SK-N-SH treated with all-trans-retinoic acid at 6 μM for 48 hours (cell line): Measurements from ENCODE around the gene TMEM31.
"Not testable (repeated sequence)": the region's sequence is repeated elsewhere in the genome, so short reads cannot be mapped to it uniquely, and the experiment has no call there.

Experiments
- ATAC-seq: fragments of 200-7000 bp; cut with Tn5 transposase; 3 replicates; pipeline ENCODE4 v1.9.1; 2020; ENCODE audit warnings: mild to moderate bottlenecking, moderate library complexity
- GLIS3 ChIP-seq: fragments of 250-450 bp; sonication (Bioruptor Pico); IDR thresholded peaks from 2 replicates; pipeline ENCODE4 v1.5.0; 2020; ENCODE audit warnings: mild to moderate bottlenecking, moderate library complexity
- PPARA ChIP-seq: fragments of 250-450 bp; sonication (Bioruptor Pico); IDR thresholded peaks from 2 replicates; pipeline ENCODE4 v1.5.0; 2020; ENCODE audit warnings: mild to moderate bottlenecking, borderline replicate concordance
- RARB ChIP-seq: fragments of 250-450 bp; sonication (Bioruptor Pico); IDR thresholded peaks from 2 replicates; pipeline ENCODE4 v1.8.0; 2021; ENCODE audit warnings: mild to moderate bottlenecking, moderate library complexity
- TCF4 ChIP-seq: fragments of 250-450 bp; sonication (Bioruptor Pico); IDR thresholded peaks from 2 replicates; pipeline ENCODE4 v1.8.0; 2021; ENCODE audit warnings: mild to moderate bottlenecking, moderate library complexity, borderline replicate concordance
- ZNF565 ChIP-seq: fragments of 450-650 bp; formaldehyde crosslinking; conservative IDR thresholded peaks from 2 replicates; pipeline ENCODE4 v1.5.0; 2020; ENCODE audit warnings: low read depth, mild to moderate bottlenecking, moderate library complexity
- TF ChIP-seq, protein P1 (sequence below): fragments of 250-450 bp; sonication (Bioruptor Pico); IDR thresholded peaks from 2 replicates; pipeline ENCODE4 v1.5.1; 2021; ENCODE audit warnings: mild to moderate bottlenecking, moderate library complexity
- TF ChIP-seq, protein P2 (sequence below): fragments of 250-450 bp; sonication (Bioruptor Pico); IDR thresholded peaks from 2 replicates; pipeline ENCODE4 v1.5.1; 2020; ENCODE audit warnings: low read depth, mild to moderate bottlenecking, moderate library complexity

TMEM31 gene

DNA sequence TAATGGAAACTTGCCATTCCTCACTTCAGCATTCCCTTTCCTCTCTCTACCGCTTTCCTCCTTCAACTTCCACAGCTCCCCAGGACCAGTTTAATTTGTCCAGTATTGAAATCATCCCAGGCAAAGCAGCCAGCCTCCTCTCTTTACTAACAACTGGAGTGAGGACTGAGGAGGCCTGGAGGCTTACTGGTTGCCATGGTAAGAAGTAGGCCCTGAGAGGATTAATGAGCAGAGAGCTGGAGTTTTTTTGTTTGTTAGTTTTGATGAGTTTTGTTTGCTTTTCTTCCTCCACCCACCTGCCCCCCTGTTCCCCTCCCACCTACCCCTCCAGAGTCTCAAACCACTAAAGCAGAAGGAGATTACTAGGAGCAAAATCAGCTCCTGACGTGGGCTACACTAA, 36.5 kb downstream of the TMEM31 start:
- ATAC-seq = no peak
- TF ChIP-seq, protein P1, sequence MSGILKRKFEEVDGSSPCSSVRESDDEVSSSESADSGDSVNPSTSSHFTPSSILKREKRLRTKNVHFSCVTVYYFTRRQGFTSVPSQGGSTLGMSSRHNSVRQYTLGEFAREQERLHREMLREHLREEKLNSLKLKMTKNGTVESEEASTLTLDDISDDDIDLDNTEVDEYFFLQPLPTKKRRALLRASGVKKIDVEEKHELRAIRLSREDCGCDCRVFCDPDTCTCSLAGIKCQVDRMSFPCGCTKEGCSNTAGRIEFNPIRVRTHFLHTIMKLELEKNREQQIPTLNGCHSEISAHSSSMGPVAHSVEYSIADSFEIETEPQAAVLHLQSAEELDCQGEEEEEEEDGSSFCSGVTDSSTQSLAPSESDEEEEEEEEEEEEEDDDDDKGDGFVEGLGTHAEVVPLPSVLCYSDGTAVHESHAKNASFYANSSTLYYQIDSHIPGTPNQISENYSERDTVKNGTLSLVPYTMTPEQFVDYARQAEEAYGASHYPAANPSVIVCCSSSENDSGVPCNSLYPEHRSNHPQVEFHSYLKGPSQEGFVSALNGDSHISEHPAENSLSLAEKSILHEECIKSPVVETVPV (CRISPR knock-in tag) = no peak
- TF ChIP-seq TCF4 (CRISPR knock-in tag) (no peak), ZNF565 (CRISPR knock-in tag) (no peak)
- TF ChIP-seq, protein P2, sequence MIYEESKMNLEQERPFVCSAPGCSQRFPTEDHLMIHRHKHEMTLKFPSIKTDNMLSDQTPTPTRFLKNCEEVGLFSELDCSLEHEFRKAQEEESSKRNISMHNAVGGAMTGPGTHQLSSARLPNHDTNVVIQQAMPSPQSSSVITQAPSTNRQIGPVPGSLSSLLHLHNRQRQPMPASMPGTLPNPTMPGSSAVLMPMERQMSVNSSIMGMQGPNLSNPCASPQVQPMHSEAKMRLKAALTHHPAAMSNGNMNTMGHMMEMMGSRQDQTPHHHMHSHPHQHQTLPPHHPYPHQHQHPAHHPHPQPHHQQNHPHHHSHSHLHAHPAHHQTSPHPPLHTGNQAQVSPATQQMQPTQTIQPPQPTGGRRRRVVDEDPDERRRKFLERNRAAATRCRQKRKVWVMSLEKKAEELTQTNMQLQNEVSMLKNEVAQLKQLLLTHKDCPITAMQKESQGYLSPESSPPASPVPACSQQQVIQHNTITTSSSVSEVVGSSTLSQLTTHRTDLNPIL (CRISPR knock-in tag) = no peak

DNA sequence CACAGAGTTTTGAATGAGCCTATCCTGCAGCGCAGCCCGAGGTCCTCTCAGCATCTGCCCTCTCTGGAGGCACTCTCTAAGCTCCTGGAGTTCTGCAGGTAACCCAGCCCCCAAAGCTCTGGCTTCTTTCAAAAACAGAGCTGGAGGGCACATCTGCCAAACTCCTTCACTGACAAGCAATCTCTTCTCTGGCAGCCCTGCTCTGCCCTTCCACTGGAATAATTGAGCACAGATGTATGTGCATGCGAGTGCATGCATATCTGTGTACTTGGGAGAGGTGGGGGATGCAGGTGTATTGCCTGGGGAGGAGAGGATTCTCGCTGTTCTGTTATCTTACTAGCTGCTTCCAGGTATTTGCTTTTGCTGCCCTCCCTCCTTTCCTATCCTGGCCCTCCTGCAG, 43.7 kb downstream of the TMEM31 start:
- ATAC-seq = peak; percentile 37; the same call in 1 of the 3 replicates
- peak; percentile 28; the same call in 1 of the 2 replicates for TF ChIP-seq TCF4 (CRISPR knock-in tag)
- TF ChIP-seq ZNF565 (CRISPR knock-in tag) = no peak
- TF ChIP-seq, all 23 proteins: peak for 1

DNA sequence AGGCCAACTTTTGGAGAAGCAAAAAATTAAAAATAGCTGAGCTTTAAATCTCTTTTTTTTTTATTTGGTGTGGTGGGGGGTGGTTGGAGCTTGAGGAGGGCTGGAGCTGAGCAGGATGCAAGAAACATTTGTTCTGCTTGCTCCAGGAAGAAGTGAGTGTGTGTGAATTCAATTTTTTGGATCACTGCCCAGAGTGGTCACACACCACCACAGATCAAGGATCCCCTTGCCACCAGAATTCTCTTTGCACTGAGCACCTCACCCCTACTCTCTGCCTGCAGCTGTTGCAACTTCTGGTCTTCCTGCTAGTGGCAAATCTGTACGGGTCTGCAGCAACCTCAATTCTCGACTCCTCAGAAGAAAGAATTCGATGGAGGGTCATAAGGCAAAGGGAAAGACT, 46.0 kb downstream of the TMEM31 start:
- no peak for ATAC-seq
- TF ChIP-seq, protein P2 (CRISPR knock-in tag) = no peak
- TF ChIP-seq, protein P1 (CRISPR knock-in tag) = no peak
- TF ChIP-seq TCF4 (CRISPR knock-in tag) (no peak), RARB (no peak)

DNA sequence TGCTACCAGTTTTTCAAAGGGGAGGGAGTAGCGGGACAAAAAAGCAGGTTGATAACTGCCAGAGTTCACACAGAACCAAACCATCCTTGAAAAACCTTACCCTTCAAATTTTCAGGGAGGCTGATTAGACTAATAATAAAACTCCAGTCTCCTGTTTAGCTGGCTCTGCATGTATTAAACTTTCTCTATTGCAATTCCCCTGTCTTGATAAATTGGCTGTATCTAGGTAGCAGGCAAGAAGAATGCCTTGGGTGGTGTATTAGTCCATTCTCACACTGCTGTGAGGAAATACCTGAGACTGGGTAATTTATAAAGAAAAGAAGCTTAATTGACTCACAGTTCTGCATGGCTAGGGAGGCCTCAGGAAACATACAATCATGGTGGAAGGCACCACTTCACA, 47.8 kb downstream of the TMEM31 start:
- ATAC-seq = no peak
- no peak for TF ChIP-seq GLIS3 (CRISPR knock-in tag)
- TF ChIP-seq PPARA = no peak

DNA sequence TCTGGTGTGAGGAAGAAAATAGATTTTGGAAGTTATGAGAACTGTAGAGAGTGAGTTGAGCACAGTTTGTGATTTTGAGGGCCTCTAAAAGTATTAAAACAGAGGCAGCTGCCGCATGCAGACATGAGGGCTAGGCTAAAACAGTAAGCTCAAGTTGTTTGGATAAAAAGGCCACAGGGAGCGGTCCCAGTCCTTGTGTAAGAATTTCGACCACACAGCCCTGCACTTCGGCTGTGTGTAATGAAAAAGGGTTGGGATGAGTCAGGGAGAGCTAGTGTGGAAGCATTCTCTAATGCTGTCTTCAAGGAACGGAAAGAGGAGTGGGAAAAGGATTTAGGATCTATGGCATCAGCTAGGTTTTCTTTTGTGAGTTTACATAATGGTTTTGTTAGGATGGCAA, 52.8 kb downstream of the TMEM31 start:
- not testable (repeated sequence) for ATAC-seq
